Iris pigment epithelial cell (primary cell): ENCODE measurements around the gene KCNAB1.
"Not testable (repeated sequence)": the region's sequence is repeated elsewhere in the genome, so short reads cannot be mapped to it uniquely, and the experiment has no call there.

Experiments
- DNase-seq: peaks from one replicate; pipeline ENCODE4 v3.0.0-alpha.2; 2011; ENCODE audit warnings: low read depth

Gene KCNAB1

GRCh38 chr3:156222381-156222780 is 102.0 kb downstream of the KCNAB1 start:
- not testable (repeated sequence) for DNase-seq

DNA sequence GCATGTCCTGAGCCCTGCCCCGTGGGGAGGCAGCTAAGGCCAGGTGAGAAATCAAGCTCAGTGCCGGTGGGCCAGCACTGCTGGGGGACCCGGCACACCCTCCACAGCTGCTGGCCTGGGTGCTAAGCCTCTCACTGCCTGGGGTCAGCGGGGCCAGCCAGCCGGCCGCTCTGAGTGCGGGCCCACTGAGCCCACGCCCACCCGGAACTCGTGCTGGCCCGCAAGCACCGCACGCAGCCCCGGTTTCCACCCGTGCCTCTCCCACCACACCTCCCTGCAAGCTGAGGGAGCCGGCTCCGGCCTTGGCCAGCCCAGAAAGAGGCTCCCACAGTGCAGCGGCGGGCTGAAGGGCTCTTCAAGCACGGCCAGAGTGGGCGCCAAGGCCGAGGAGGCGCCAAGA is 103.7 kb downstream of the KCNAB1 start:
- DNase-seq: not testable (repeated sequence)

DNA sequence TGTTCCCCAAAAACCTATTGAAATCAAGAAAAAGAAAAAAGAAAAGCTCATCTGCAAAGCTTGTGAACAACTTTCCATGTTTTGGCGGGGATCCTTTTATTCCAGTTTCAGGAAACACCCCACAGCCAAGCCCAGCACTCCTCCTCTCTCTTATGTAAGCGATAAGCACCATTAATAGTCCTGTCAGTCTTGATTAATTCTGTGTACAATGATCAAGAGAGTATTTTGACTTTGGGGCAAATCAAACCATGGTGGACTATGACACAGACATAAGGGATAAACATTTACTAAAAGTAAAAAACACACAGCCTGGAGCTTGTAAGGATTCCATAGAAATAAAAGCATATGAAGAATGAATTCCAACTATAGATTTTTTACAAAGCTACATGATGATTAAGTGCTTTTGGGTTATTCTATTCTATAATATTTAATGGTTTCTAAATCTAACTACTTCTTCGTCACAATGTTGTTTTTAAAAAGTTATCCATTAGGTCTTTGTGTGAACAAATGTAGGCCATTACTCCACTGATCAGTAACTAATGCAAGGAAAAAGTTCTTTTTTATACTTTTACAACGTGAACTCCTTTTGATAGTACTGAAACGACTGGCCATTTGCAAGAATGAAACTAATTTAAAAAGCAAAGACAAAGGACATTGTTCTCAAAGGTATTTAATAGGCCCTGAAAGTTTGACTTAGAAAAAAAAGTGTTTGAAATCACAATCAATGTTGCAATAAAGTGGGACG is 106.5 kb downstream of the KCNAB1 start:
- DNase-seq: no peak

- DNase-seq: no peak
Measured at GRCh38 chr3:156227704-156228103, 107.3 kb downstream of the KCNAB1 start.

GRCh38 chr3:156230278-156230900 is 110.0 kb downstream of the KCNAB1 start:
- DNase-seq: no peak

DNA sequence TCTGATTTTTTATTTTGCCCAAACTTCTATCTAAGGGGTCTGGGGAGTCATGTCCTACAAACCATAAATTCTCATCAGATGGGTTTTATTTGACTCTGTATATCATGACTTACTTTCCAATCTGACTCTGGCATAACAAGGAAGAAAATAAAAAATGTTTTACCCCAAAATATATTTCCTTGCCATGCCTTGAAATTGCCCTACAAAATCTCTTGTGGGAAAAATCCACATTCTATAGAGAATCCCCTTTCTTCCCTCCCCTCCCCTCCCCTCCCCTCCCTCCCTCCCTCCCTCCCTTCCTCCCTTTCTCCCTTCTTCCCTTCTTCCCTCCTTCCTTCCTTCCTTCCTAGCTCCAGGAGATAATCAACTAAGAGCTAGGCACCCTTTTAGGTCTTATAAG is 110.8 kb downstream of the KCNAB1 start:
- not testable (repeated sequence) for DNase-seq

GRCh38 chr3:156233876-156234275 is 113.5 kb downstream of the KCNAB1 start:
- DNase-seq: no peak

GRCh38 chr3:156236556-156237260 is 116.3 kb downstream of the KCNAB1 start:
- no peak for DNase-seq

DNA sequence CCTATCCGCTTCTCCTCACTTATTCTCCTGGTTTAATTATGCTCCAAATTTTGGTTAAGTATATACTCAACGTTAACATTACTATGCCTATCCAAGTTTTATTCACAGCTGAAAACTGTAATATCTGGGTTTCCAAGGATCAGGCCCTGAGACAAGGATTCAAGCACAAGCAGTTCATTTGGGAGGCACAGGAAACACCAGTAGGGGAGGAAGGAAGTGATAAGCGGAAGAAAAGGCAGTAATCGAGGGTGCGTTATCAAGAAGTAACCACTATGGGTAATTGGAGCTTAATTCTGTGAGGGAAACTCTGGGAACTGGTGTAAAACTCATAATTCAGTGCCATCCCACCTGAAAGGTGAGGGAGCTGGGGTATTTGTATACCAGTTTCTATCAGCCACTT is 120.3 kb downstream of the KCNAB1 start:
- DNase-seq: no peak

DNA sequence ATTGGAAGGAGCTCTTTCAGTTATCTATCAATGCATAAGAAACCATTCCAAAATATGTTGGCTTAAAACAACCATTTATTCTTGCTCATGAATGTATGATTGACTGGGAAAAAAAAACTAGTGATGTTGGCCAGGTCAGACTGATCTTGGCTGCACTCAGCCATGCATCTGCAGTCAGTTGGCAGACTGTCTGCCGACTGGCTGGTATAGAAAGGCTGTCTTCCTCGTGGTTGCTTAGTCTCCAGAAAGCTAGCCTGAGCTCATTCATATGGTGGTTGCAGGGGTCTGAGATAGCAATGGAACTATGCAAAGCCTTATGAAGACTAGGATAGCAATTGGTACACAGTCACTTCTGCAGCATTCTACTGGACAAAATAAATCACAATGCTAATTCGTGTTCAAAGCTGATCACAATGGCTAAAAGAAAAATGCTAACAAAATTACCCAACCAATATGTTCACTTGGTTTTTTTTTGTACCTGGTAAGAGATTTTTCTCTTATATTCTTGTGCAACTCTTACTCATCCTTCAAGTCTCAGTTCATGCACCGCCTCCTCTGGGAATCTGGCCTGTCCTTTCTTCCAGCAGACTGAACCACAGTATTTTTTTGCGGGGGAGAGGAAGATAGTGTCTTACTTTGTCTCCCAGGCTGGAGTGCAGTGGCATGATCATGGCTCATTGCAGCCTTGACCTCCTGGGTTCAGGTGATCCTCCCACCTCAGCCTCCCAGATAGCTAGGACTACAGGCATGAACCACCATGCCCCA is 126.8 kb downstream of the KCNAB1 start:
- peak; percentile 10 for DNase-seq

DNA sequence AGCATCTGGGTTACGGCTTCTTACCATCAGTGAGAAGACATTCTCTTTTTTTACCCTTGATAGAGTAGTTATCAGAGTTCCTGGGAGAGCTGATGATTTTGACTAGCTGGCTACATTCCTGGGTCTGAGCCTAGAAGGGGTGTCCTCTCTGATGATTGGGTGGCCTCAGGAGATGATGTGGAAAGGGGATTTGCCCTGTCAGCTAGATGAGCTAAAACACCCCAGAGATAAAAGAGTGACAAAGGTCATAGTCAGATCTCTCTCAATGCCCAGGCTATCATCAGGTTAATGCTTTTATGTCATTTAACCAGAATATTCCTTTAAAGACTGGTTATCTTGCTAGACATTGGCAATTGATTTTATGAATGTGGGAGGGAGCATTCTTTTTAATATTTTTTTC is 130.2 kb downstream of the KCNAB1 start:
- DNase-seq: no peak

DNA sequence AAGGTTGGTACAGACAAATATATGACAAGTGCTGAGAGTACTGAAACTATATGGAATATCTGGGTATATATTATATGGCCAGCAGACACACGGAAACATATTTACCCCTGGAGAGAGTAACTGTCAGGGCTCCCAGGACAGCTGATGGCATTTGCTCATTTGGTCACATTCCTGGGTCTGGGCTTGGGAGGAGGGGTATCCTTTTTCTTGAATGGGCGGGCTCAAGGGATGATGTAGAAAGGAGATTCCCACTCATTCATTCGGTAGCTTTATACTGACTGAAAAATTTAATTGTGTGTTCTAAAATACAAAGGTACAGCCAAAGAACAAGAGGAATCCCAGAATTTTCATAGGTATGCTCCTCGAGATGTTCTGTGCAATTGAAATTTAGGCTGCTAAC is 131.0 kb downstream of the KCNAB1 start:
- DNase-seq: no peak

DNA sequence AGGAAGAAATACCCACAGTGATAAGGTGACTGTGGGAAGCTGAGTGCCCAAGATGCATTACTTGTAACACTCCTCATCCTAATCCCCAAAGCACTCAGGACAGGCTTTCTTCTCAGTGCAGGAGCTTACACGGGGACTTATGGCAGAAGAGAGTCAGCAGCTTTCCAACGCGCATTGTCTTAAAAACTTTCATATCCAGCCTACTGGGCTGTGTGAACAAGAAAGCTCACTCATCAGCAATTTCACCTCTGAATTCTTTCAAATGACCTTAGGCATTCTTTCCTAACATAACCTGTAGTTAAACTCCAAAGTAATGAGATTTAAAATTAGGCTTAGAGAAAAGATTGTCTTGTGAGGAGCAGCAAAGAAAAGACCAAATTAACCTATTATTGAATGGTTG is 132.3 kb downstream of the KCNAB1 start:
- peak; percentile 8 for DNase-seq

DNA sequence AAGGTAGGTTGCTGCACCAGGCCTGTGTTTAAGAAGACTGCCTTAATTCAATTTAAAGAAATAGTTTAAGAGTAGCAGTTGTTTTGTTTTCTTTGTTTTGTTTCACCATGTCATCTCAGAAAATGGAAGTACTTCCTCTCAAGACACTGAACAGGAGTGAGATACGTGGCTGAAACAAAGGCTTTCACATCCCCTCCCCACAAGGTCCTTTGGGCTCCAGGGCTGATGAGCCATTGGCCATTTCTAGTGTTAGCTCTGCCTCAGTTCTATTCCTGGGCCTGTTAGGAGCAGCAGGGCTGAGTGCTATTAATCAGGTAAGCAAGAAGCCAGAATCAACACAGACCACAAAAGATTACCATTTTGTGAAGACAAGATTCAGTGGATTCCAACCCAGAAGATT is 132.8 kb downstream of the KCNAB1 start:
- no peak for DNase-seq

- no peak for DNase-seq
Measured at GRCh38 chr3:156256256-156256655, 135.9 kb downstream of the KCNAB1 start.

DNA sequence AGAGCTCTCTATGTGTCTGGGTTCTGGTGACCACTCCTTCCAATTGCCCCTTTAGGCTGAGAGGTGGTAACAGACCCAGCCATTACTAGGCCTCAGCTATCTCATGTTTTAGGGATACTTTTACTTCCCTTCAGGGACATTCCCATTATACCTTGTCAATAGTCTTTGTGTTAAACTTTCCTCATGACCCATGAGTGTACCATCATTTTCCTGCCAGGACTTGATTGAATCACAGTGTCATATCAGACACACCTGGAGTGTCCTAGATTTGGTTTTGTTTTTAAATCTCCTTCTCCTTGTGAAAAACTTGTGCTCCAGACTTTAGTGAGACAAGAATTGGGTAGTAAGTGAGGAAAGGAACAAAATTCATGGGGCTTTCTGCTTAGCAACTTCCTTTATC is 136.6 kb downstream of the KCNAB1 start:
- DNase-seq: no peak

DNA sequence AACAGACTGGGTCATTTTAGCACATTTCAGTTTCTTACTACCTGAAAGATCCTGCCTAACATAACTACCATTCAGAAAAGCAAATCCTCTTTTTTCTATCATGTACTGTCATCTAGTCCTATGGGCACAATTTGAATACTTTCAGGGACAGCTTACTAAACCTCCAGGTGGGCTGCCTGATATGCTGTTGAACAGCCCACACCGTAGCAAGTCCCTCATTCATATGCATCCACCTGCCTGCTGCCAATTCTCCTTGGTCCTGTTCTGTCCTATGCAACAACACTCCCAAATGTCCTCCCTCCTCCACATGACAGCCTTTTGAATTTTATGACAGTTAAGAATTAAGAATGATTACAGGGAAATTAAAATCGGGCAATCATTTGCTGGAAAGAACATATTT is 137.9 kb downstream of the KCNAB1 start:
- DNase-seq: no peak

DNA sequence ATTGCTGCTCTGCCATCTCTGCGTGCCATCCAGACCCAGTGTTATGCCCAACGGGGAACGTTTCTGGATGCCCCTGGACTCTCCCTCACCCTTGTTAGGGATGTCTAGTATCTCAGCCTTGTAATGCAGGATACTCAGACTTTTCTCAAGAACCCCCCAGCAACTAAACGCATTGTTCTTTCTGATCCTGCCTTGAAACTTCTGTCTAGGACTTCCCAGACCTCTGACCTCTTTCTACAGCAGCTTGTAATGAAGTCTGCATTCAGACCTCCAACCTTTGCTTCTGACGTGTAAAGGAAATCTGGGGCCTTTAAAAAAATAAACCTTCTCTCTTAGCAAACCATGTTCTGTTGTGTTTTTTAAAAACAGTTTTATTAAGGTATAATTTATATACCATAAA is 139.5 kb downstream of the KCNAB1 start:
- DNase-seq: no peak

DNA sequence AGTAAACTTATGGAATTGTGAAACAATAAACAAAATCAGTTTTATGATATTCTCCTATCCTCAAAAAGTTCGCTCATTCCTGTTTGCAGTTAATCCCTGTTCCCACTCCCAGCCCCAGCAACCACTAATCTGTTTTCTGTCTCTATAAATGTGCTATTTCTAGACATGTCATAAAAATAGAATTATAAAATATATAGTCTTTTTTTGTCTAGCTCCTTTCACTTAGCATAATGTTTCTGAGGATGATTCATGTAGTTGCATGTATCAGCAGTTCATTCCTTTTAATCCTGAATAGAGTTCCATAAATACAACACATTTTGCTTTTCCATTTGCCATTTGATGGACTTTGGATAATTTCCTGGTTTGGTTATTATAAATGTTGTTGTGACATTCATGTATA is 140.0 kb downstream of the KCNAB1 start:
- no peak for DNase-seq

DNA sequence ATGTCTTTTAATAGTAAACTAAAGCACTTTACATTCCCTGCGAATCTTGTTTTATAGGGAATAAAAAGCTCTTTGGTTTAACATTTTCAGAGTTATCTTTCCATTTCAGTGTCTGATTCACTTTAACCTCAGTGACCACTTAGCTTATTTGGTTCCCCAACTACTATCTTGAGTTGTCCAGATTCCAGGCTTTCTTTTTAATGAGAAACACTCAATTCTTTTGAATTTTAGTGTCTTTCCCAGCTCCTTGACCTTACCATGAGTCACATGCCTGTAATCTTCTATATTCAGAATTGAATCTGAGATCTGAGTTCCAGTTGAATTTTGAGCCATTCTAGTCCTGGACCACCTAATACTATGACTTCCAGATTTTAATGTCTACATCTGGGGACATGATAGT is 144.4 kb downstream of the KCNAB1 start:
- no peak for DNase-seq

DNA sequence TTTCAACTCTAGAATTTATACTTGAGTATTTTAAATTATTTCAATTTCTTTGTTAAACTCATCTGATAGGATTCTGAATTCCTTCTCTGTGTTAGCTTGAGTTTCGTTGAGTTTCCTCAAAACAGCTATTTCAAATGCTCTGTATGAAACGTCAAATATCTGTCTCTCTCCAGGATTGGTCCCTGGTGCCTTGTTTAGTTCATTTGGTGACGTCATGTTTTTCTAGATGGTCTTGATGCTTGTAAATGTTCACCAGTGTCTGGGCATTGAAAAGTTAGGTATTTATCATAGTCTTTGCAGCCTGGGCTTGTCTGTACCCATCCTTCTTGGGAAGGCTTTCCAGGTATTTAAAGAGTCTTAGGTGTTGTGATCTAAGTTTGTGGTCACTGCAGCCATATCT is 151.1 kb downstream of the KCNAB1 start:
- DNase-seq: no peak

- DNase-seq: no peak
Measured at GRCh38 chr3:156271995-156272719, 151.8 kb downstream of the KCNAB1 start.
